ENCODE results near the gene TAS2R60. TPM values are rescaled to one million over a fixed set of nuclear protein-coding genes. Genes with fewer than 3 reads are reported as not detected.
A peak's percentile ranks its signal among the peaks of the same experiment; 100 is the strongest.

The TAS2R60 gene
- total RNA-seq, 1 experiment from 2014 or later, result not detected

DNA sequence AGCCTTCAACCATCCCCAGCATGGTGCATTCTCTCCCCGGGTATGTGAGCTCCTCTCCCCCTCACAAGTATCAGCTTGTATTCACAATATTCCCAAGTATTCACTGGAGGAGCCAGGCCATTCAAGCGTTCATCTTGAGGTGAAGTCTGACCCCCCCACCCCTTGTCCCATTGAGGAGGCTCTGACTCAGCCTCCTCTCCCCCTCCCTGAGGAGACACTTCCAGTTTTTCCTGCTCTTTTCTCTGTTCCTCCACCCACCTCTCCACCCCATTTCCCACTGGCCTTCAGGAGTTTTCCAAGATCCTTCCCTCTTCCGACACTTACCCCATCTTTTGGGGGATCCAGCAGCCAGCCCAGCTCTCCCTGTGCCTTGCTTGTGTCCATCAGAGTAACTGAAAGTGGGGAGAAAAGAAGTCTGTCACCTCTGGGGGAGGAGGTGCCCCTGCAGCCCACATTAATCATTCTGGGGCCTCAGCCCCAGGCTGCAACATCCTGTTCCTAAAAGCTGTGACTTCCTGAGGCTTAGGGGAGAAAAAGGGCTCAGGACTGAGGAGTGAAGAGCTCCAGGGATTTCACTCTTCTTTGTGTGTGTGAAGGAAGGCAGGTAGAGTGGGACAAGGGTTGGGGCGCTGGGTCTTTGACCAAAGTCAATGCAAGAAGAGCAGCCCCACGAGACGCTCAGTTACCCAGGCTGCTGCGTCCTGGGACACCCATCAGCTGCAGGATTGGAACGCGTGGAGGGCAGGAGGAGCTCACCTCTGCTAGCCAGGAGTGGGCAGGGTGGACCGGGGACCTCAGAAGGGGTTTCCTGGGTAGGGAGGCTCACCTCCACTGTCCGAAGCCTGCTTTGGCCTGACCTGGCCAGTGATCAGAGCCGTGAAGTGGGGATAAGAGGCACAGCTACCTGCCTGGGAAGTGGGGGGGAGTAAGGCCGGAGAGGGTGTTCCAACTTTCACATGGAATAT lies 35.7 kb upstream of the TAS2R60 start:
- Histone ChIP-seq H3T11ph (ENCODE audit: low read length) (no peak overlapping the region), H2BK12ac (ENCODE audit: insufficient read length, low read depth, low read length) (no peak overlapping the region), H3K23me2 (ENCODE audit: insufficient read length, low read depth, low read length, poor library complexity, severe bottlenecking) (peaks cover 10% of the 10 kb centered on the region), H3K4me1 (ENCODE audit: insufficient read depth, low read length) (peaks cover 30% of the 10 kb centered on the region), H3K18ac (ENCODE audit: insufficient read length, low read depth, low read length) (no peak overlapping the region), H4K20me1 (ENCODE audit: control insufficient read depth, insufficient read depth, insufficient read length) (no peaks in the 10 kb centered on the region), H4K8ac (replicated peaks; ENCODE audit: insufficient read length, low read depth, low read length) (no peak overlapping the region), H3K27me3 (ENCODE audit: insufficient read depth, low read length) (no peaks in the 10 kb centered on the region), H2BK20ac (ENCODE audit: low read depth, low read length, poor library complexity, severe bottlenecking) (no peak overlapping the region), H3K79me1 (ENCODE audit: insufficient read depth, low read depth, low read length, poor library complexity, severe bottlenecking) (no peaks in the 10 kb centered on the region), H2BK120ac (ENCODE audit: low read depth, low read length, poor library complexity, severe bottlenecking) (no peak overlapping the region), H3K14ac (ENCODE audit: insufficient read depth, low read length) (peak overlapping the region; percentile 83; the same call in 1 of the 2 replicates), H4K5ac (ENCODE audit: insufficient read length, low read depth, low read length) (no peak overlapping the region), H3K9me3 (ENCODE audit: control insufficient read depth, low read depth, low read length) (no peaks in the 10 kb centered on the region), H2BK5ac (ENCODE audit: insufficient read length, low read length) (no peak overlapping the region), H3K79me2 (ENCODE audit: insufficient read depth, low read length) (peaks cover 12% of the 10 kb centered on the region; the same call in 1 of the 2 replicates), H2AFZ (ENCODE audit: low read length) (no peak overlapping the region), H3K4me2 (ENCODE audit: insufficient read depth, insufficient read length, low read length) (peak overlapping the region; percentile 87), H3K56ac (ENCODE audit: insufficient read length, low read depth, low read length) (no peak overlapping the region), H2BK15ac (ENCODE audit: low read depth, low read length) (no peak overlapping the region), H3K9ac (ENCODE audit: extremely low read depth, insufficient read length, low read length) (peak overlapping the region; percentile 65), H3K4ac (ENCODE audit: low read depth, low read length) (no peak overlapping the region), H3K23ac (ENCODE audit: insufficient read length, low read depth, low read length) (no peak overlapping the region), H4K91ac (ENCODE audit: insufficient read length, low read depth, low read length) (no peak overlapping the region), H3K27ac (ENCODE audit: insufficient read length, low read depth, low read length) (no peak overlapping the region), H2AK5ac (ENCODE audit: insufficient read length, low read length) (no peak overlapping the region)
- WGBS (ENCODE audit: extremely low coverage, insufficient read length, low lambda C conversion rate), result no CpG with 5 or more reads among the region's 13 CpGs
- TF ChIP-seq, protein P1, sequence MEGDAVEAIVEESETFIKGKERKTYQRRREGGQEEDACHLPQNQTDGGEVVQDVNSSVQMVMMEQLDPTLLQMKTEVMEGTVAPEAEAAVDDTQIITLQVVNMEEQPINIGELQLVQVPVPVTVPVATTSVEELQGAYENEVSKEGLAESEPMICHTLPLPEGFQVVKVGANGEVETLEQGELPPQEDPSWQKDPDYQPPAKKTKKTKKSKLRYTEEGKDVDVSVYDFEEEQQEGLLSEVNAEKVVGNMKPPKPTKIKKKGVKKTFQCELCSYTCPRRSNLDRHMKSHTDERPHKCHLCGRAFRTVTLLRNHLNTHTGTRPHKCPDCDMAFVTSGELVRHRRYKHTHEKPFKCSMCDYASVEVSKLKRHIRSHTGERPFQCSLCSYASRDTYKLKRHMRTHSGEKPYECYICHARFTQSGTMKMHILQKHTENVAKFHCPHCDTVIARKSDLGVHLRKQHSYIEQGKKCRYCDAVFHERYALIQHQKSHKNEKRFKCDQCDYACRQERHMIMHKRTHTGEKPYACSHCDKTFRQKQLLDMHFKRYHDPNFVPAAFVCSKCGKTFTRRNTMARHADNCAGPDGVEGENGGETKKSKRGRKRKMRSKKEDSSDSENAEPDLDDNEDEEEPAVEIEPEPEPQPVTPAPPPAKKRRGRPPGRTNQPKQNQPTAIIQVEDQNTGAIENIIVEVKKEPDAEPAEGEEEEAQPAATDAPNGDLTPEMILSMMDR (conservative IDR thresholded peaks at IDR 0.05), result no peak
- Mint-ChIP-seq H3K9me3 (no peaks in the 10 kb centered on the region), H3K4me3 (peak overlapping the region; percentile 87 to 96), H3K27ac (peak overlapping the region; percentile 83 to 96 (median 87)), H3K4me1 (peaks cover 73 to 77% of the 10 kb centered on the region in 2 experiments), H3K27me3 (ENCODE audit: low read depth) (no peaks in the 10 kb centered on the region), H3K36me3 (ENCODE audit: insufficient read depth in 1 of 3, low read depth in 3 of 3) (peaks cover 29 to 35% (median 32%) of the 10 kb centered on the region in 3 experiments)
- no peak for DNase-seq
